Nephron progenitor cell (in vitro differentiated cells): ENCODE data around the gene RIN2.
A peak's percentile ranks its signal among the peaks of the same experiment; 100 is the strongest.

Source experiments
- DNase-seq: peaks from one replicate; pipeline ENCODE4 v3.0.0; 2021
- H3K27ac Mint-ChIP-seq: 2 replicates; pipeline ENCODE4 v1.8.0; 2021; ENCODE audit warnings: mild to moderate bottlenecking, moderate library complexity, mixed read lengths
- H3K27me3 Mint-ChIP-seq: 2 replicates; pipeline ENCODE4 v1.8.0; 2021; ENCODE audit warnings: mild to moderate bottlenecking, low read depth, mixed read lengths; ENCODE audit not compliant: poor library complexity
- H3K36me3 Mint-ChIP-seq: 2 replicates; pipeline ENCODE4 v1.8.0; 2021; ENCODE audit warnings: low read depth, mixed read lengths
- H3K4me1 Mint-ChIP-seq: 2 replicates; pipeline ENCODE4 v1.8.0; 2021; ENCODE audit warnings: mixed read lengths
- H3K4me3 Mint-ChIP-seq: 2 replicates; pipeline ENCODE4 v1.8.0; 2021; ENCODE audit warnings: mild to moderate bottlenecking, moderate library complexity, mixed read lengths
- H3K9me3 Mint-ChIP-seq: 2 replicates; pipeline ENCODE4 v1.8.0; 2021; ENCODE audit warnings: mild to moderate bottlenecking, moderate library complexity, mixed read lengths
- CTCF ChIP-seq: fragments of 200-600 bp; sonication (generic); IDR thresholded peaks from 2 replicates; pipeline ENCODE4 v1.5.0; 2021; ENCODE audit warnings: antibody characterized with exemption

RIN2 gene

GRCh38 chr20:19758133-19758500, at the start of gene RIN2:
Gene RIN2 (plus strand): TSS chr20:19758258. CDS start chr20:19889602, 131,344 bp downstream.
- peak within 1 kb of the TSS; percentile 99 for H3K27ac Mint-ChIP-seq
- peaks cover 68% of the 10 kb centered on the region for H3K4me1 Mint-ChIP-seq
- TF ChIP-seq CTCF = no peak
- H3K36me3 Mint-ChIP-seq = peaks cover 11% of the 10 kb centered on the region
- no peaks in the 10 kb centered on the region for H3K9me3 Mint-ChIP-seq
- peak within 1 kb of the TSS; percentile 90 for H3K4me3 Mint-ChIP-seq
- DNase-seq = no peak
- peaks cover 5% of the 10 kb centered on the region for H3K27me3 Mint-ChIP-seq

GRCh38 chr20:19709635-19710335, 48.3 kb upstream of the RIN2 start:
- TF ChIP-seq CTCF = no peak
- no peak overlapping the region for H3K4me3 Mint-ChIP-seq
- H3K4me1 Mint-ChIP-seq = peaks cover 46% of the 10 kb centered on the region
- no peak overlapping the region for H3K27ac Mint-ChIP-seq
- H3K36me3 Mint-ChIP-seq = no peaks in the 10 kb centered on the region
- H3K9me3 Mint-ChIP-seq = peaks cover under 1% of the 10 kb centered on the region
- no peak for DNase-seq
- peaks cover 7% of the 10 kb centered on the region for H3K27me3 Mint-ChIP-seq

- no peaks in the 10 kb centered on the region for H3K36me3 Mint-ChIP-seq
- no peak for DNase-seq
- no peak overlapping the region for H3K4me3 Mint-ChIP-seq
- peaks cover 51% of the 10 kb centered on the region for H3K4me1 Mint-ChIP-seq
- H3K9me3 Mint-ChIP-seq = peaks cover 5% of the 10 kb centered on the region
- H3K27ac Mint-ChIP-seq = no peak overlapping the region
- no peak for TF ChIP-seq CTCF
- H3K27me3 Mint-ChIP-seq = peaks cover 7% of the 10 kb centered on the region
Measured at GRCh38 chr20:19710336-19711120, 47.5 kb upstream of the RIN2 start.

GRCh38 chr20:19711126-19711525, 46.9 kb upstream of the RIN2 start:
- H3K27ac Mint-ChIP-seq = no peak overlapping the region
- peaks cover 51% of the 10 kb centered on the region for H3K4me1 Mint-ChIP-seq
- H3K36me3 Mint-ChIP-seq = no peaks in the 10 kb centered on the region
- TF ChIP-seq CTCF = no peak
- no peak for DNase-seq
- H3K4me3 Mint-ChIP-seq = no peak overlapping the region
- peaks cover 7% of the 10 kb centered on the region for H3K27me3 Mint-ChIP-seq
- peaks cover 9% of the 10 kb centered on the region for H3K9me3 Mint-ChIP-seq

- no peak overlapping the region for H3K4me3 Mint-ChIP-seq
- H3K36me3 Mint-ChIP-seq = peaks cover 4% of the 10 kb centered on the region
- H3K27me3 Mint-ChIP-seq = peaks cover 7% of the 10 kb centered on the region
- peaks cover 51% of the 10 kb centered on the region for H3K4me1 Mint-ChIP-seq
- DNase-seq = no peak
- no peak overlapping the region for H3K27ac Mint-ChIP-seq
- peaks cover 26% of the 10 kb centered on the region for H3K9me3 Mint-ChIP-seq
- TF ChIP-seq CTCF = no peak
Measured at GRCh38 chr20:19712721-19713260, 45.3 kb upstream of the RIN2 start.
